Renal pelvis (tissue), 12 donors: ENCODE measurements around the gene RASSF7. TPM values are rescaled to one million over a fixed set of nuclear protein-coding genes. Genes with fewer than 3 reads are reported as not detected.
"Not testable (repeated sequence)": the region's sequence is repeated elsewhere in the genome, so short reads cannot be mapped to it uniquely, and the experiment has no call there.

Experiments used
- DNase-seq: peaks from one replicate; pipeline ENCODE4 v3.0.0-alpha.2; 2013
- long read RNA-seq, 16 experiments: transcript quantifications; one replicate each; lab custom pipeline, GENCODE V29; 2026
- polyA plus RNA-seq, 3 donors: library from polyadenylated mRNA; unstranded; fragments of 120-200 nt; gene quantifications; one replicate each; pipeline ENCODE4 v1.2.1, GENCODE V29; 2013; ENCODE audit not compliant: insufficient read length in 3 of 3

RASSF7 gene, protein sequence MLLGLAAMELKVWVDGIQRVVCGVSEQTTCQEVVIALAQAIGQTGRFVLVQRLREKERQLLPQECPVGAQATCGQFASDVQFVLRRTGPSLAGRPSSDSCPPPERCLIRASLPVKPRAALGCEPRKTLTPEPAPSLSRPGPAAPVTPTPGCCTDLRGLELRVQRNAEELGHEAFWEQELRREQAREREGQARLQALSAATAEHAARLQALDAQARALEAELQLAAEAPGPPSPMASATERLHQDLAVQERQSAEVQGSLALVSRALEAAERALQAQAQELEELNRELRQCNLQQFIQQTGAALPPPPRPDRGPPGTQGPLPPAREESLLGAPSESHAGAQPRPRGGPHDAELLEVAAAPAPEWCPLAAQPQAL
- 10 to 100 TPM; 58.0 to 66.3 (median 64.5) TPM for polyA plus RNA-seq
- long read RNA-seq, donor 1, transcript RASSF7-201 (4 exons, 1,731 nt): major isoform, 28 of 46 reads
- long read RNA-seq, donor 1, partial matches to known transcripts: 16 of 46 reads
- long read RNA-seq, donor 1, other reads (novel, unspliced or antisense): 0 of 46 reads
- long read RNA-seq, donor 2, transcript RASSF7-201 (4 exons, 1,731 nt): major isoform, 35 of 70 reads
- long read RNA-seq, donor 2, partial matches to known transcripts: 30 of 70 reads
- long read RNA-seq, donor 2, other reads (novel, unspliced or antisense): 0 of 70 reads
- long read RNA-seq, donor 3, transcript RASSF7-201 (4 exons, 1,731 nt): major isoform, 15 of 34 reads
- long read RNA-seq, donor 3, partial matches to known transcripts: 15 of 34 reads
- long read RNA-seq, donor 3, other reads (novel, unspliced or antisense): 0 of 34 reads
- long read RNA-seq, donor 4, transcript RASSF7-201 (4 exons, 1,731 nt): major isoform, 33 of 68 reads
- long read RNA-seq, donor 4, partial matches to known transcripts: 30 of 68 reads
- long read RNA-seq, donor 4, other reads (novel, unspliced or antisense): 0 of 68 reads
- long read RNA-seq, donor 5, transcript RASSF7-201 (4 exons, 1,731 nt): major isoform, 29 of 40 reads
- long read RNA-seq, donor 5, partial matches to known transcripts: 0 of 40 reads
- long read RNA-seq, donor 5, other reads (novel, unspliced or antisense): 7 of 40 reads
- long read RNA-seq, donor 6, transcript RASSF7-201 (4 exons, 1,731 nt): major isoform, 28 of 75 reads
- long read RNA-seq, donor 6, partial matches to known transcripts: 35 of 75 reads
- long read RNA-seq, donor 6, other reads (novel, unspliced or antisense): 6 of 75 reads
- long read RNA-seq, donor 7, transcript RASSF7-201 (4 exons, 1,731 nt): major isoform, 46 of 68 reads
- long read RNA-seq, donor 7, partial matches to known transcripts: 19 of 68 reads
- long read RNA-seq, donor 7, other reads (novel, unspliced or antisense): 0 of 68 reads
- long read RNA-seq, donor 8, partial matches to known transcripts: 0 of 1 reads
- long read RNA-seq, donor 8, other reads (novel, unspliced or antisense): 0 of 1 reads
- long read RNA-seq, donor 9, transcript RASSF7-201 (4 exons, 1,731 nt): major isoform, 36 of 99 reads
- long read RNA-seq, donor 9, partial matches to known transcripts: 51 of 99 reads
- long read RNA-seq, donor 9, other reads (novel, unspliced or antisense): 8 of 99 reads
- long read RNA-seq, donor 10, transcript RASSF7-201 (4 exons, 1,731 nt): major isoform, 22 of 54 reads
- long read RNA-seq, donor 10, partial matches to known transcripts: 29 of 54 reads
- long read RNA-seq, donor 10, other reads (novel, unspliced or antisense): 0 of 54 reads
- long read RNA-seq, donor 11, transcript RASSF7-201 (4 exons, 1,731 nt): major isoform, 19 of 59 reads
- long read RNA-seq, donor 11, partial matches to known transcripts: 39 of 59 reads
- long read RNA-seq, donor 11, other reads (novel, unspliced or antisense): 0 of 59 reads
- long read RNA-seq, donor 12, transcript RASSF7-201 (4 exons, 1,731 nt): major isoform, 46 of 124 reads
- long read RNA-seq, donor 12, partial matches to known transcripts: 61 of 124 reads
- long read RNA-seq, donor 12, other reads (novel, unspliced or antisense): 13 of 124 reads
- long read RNA-seq, donor 13, transcript RASSF7-201 (4 exons, 1,731 nt): major isoform, 17 of 33 reads
- long read RNA-seq, donor 13, partial matches to known transcripts: 8 of 33 reads
- long read RNA-seq, donor 13, other reads (novel, unspliced or antisense): 5 of 33 reads
- long read RNA-seq, donor 14: 0 reads
- long read RNA-seq, donor 15, transcript RASSF7-201 (4 exons, 1,731 nt): major isoform, 37 of 78 reads
- long read RNA-seq, donor 15, partial matches to known transcripts: 30 of 78 reads
- long read RNA-seq, donor 15, other reads (novel, unspliced or antisense): 7 of 78 reads
- long read RNA-seq, donor 16, transcript RASSF7-201 (4 exons, 1,731 nt): major isoform, 37 of 87 reads
- long read RNA-seq, donor 16, partial matches to known transcripts: 47 of 87 reads
- long read RNA-seq, donor 16, other reads (novel, unspliced or antisense): 0 of 87 reads

DNA sequence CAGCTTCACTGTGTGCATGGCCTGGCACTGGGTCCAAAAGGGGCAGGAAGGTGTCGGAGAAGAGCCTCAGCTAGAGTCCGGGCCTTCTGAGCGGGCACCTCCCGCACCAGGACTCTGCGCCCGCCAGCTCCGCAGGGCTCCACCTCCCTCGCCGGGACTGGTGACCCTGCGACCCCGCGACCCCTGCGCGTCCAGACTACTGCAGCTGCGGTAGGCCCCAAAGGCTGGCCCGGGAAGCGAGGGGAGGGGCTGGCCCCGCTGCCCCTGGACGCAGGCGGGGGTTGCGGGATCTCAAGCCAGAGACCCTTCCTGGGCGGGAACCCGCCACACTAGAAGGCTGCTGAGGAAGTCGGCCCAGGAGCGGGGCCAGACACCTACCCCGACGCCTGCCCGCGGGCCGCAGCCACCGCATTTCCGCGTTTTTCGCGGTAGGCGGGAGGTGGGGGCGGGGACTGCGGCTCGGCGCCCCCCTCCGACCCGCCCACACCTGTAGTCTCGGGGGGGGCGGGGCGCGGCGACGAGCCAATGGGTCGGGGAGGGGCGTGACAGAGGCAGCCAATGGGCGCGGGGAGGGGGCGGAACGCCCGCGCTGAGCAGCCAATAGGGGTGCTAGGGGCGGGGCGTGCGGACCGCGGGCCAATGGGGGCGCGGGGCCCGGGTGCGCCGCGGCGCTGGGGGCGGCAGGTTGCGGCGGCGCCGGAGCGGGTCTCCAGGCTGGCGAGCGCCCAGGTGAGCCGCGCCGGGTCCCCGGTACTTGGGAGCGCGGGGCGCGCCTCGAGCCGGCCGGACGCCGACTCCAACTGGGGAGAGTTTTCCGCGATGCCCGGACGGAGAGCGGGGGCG is at the start of gene RASSF7, which contains the start of gene LMNTD2:
RASSF7 (plus strand) TSS at position 666 of the 843 bp plus-strand sequence. CDS start 799 bp downstream, outside the sequence.
LMNTD2 (minus strand) TSS at position 434 of the 843 bp plus-strand sequence; CDS start at position 412, 22 bp downstream.
- DNase-seq: peak; percentile 88

DNA sequence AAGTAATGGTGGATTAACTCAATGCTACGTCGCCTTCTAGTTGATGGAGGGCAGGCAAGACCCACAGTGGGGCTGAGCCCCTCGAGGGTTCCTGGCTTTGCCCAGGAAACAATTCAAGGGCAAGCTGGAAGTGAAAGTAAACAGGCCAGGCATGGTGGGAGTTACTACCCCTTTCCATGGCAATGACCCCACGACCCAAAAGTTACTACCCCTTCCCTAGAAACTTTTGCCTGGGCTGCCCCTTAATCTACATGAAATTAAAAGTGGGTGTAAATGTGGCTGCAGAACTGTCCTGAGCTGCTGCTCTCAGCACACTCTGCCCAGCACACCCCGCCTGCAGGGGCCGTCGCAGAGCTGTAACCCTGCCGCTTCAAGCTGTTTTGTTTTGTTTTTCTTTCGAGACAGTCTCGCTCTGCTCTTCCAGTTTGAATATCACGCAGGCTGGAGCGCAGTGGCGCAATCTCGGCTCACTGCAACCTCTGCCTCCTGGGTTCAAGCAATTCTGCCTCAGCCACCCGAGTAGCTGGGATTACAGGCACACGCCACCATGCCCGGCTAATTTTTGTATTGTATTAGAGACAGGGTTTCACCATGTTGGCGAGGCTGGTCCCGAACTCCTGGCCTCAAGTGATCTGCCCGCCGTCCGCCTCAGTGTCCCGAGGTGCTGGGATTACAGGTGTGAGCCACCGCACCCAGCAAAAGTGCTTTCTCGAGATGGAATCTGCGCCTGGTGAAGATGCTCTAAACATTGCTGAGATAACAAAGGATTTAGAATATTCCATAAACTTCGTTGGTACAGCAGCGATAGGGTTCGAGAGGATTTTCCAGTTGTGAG is 47.8 kb upstream of the RASSF7 start:
- no peak for DNase-seq

DNA sequence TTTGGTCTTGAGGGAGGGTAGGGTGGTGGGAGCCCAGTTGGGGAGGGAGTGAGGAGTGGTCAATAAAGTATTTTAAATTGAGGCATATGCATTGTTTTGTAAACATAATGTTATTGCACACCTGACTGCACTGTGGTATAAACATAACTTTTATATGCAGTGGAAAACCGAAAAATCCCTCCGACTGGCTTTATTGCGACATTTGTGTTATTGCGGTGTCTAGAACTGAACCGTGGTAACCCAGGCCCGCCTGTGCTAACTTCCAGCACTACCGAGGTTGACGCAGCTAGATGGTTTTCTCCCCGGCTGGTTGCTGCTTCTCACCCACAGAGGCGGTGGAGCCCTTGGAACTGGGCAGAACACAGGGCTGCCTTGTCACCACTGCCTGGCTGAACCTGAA is 46.2 kb upstream of the RASSF7 start:
- DNase-seq: no peak

DNA sequence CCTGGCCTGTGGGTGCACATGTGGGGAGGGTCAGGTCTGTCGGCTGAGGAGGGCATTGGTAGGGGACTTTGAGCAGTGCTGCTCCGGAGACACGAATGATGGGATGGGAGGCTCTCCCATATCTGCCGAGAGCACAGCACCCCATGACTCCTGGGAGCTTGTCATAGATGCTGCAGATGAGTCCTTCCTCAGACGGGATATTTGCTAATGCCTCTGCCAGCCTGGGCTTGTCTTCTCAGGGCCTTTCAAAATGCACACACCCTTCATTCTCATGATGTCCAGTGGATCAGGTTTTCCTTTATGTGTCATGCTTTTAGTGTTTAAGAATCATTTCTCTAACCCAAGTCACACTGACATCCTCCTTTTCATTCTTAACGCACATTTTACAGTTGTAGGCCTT is 45.6 kb upstream of the RASSF7 start:
- no peak for DNase-seq

DNA sequence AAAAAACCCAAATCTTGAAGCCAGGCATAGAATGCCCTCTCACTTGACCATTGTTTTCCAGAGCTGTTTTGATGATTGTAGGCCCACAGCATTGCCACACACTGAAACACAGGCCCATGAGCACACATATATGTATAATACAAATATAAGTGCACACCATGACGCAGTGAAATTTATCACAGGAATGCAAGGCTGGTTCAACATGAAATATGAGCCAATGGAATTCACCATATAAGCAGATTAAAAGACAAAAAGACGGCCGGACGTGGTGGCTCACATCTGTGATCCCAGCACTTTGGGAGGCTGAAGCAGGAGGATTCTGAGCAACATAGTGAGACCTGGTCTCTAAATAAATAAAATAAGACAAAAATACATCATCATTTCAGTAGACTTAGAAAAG is 44.4 kb upstream of the RASSF7 start:
- DNase-seq: no peak

DNA sequence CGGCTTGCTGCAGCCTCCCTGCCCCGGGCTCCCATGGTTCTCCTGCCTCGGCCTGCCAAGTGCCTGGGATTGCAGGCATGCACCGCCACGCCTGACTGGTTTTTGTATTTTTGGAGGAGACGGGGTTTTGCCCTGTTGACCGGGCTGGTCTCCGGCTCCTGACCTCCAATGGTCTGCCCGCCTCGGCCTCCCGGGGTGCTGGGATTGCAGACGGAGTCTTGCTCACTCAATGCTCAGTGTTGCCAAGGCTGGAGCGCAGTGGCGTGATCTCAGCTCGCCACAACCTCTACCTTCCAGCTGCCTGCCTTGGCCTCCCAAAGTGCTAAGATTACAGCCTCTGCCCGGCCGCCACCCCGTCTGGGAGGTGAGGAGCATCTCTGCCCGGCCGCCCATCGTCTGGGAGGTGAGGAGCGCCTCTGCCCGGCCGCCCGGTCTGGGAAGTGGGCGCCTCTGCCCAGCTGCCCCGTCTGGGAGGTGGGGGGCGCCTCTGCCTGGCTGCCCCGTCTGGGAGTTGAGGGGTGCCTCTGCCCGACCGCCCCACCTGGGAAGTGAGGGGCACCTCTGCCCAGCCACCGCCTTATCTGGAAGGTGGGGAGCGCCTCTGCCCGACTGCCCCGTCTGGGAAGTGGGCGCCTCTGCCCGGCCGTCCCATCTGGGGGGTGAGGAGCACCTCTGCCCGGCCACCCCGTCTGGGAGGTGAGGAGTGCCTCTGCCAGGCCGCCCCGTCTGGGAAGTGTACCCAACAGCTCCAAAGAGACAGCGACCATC is 43.7 kb upstream of the RASSF7 start:
- DNase-seq: not testable (repeated sequence)

DNA sequence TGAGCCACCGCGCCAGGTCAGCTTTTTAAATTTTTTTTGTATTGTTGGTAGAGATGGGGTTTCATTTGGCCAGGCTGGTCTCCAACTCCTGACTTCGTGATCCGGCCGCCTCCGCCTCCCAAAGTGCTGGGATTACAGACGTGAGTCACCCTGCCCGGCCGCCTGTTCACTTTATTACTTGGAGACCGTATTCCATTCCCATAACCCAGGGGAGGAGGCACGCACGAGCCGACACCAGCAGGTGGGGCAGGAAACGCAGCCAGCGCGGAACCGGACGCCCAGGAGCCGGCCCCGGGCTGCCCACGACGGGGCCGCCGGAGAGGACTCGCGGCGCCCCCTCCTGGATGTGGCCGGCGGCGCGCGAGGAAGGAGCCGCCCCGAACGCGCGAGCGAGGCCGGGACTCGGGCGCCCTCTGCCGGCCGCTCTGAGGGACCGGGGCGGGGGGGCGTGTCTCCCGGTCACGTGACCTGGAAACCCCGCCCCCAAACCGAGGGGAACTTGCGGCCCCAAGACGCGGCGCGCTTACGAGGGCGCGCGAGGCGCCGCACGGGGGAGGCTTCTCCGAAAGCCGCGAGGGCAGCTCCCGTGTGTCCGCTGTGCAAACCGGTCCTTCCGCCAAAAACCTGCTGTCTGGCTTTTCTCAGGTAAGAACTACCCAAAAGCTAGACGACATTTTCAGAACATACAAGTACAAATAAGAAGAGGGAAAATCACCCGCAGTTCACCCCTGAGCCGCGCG is 42.1 kb upstream of the RASSF7 start:
- DNase-seq: peak; percentile 73

DNA sequence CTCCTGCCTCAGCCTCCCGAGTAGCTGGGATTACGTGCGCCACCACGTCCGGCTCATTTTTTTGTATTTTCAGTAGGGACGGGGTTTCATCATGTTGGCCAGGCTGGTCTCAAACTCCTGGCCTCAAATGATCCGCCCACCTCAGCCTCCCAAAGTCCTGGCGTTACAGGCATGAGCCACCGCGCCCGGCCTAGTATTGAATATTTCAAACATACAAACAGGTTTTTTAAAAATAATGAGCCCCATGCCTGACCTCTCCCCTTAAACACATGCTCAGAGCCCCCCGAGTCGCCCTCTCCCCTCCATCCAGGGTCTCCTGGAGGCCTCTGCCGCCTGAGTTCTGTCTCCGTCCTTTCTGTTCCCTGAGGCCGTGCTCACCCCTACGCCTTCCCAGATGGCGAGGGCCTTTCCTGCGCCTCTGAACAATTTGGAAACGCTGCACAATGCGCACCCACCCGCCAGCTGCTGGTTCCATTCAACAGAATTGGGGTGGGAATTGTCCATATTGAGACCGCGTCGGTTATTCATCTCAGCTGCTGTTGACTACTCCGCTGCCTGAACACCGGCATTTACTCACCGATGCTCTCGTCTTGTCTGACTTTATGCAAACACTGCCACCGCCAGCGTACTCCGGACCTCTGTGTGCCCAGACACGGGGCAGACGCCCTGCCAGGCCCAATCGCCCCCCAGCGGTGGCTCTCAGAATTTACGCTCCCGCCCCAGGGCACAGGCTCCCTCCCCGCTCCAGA is 40.2 kb upstream of the RASSF7 start:
- DNase-seq: no peak

DNA sequence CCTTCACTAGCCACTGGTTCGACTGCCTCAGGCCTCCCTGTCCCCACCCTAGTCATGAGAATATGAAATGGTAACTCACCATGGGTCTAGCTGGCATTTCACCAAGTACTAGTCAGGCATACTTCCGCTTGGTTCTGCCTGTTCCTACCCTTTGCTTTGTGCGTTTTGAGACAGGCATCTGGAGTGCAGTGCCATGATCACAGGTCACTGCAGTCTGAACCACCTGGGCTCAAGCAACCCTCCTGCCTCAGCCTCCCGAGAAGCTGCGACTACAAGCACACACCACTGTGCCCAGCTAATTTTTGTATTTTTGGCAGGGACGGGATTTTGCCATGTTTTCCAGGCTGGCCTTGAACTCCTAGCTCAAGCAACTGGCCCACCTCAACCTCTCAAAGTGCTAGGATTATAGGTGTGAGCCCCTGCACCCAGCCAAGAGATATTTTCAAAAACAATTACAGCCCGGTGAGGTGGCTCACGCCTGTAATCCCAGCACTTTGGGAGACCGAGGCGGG is 39.5 kb upstream of the RASSF7 start:
- DNase-seq: no peak

DNA sequence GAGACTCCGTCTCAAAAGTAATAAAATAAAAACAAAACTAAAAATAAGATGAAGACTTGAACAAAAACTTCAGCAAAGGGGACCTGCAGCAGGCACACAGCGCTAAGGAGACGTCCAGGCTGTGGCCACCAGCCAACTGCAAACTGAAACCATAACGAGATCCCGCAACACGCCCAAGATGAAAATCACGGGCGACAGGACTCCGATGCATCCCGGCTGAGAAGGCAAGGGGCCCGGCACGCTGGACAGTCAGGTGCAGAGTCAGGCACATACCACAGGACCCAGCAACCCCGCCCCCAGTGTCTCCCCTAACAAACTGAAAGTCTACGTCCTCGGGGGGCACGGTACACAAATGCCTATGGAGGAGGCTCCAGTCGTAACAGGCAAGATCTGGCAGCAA is 34.6 kb upstream of the RASSF7 start:
- no peak for DNase-seq

DNA sequence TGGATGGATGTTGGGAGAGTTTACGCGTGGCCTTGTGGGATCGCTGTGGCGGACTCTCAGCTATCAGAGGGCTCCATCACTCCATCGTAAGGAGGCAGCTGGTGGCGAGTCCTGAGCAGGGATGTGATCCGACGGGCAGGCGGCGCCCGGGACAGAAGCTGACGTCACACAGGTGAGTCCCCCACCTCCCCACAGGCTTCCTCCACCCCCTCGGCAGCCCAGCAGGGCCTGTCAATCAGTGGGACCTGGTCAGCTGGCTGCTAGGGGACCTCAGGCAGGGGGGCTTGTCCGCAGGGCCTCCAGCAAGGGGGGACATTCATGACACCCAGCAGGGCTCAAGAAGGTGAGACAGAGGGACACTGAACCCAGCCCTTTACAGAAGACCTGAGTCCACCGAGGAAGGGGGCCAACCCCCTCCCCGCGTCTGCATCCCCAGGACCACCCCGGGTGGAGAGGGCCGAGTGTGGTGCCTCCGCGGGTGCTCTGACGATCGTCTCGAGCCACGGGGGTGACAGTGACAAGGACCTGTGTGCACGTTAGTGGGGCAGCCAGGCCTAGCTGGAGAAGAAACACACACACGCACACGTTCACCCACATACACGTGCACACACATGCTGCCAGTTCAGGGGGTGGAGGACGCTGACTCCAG is 32.5 kb upstream of the RASSF7 start:
- no peak for DNase-seq

DNA sequence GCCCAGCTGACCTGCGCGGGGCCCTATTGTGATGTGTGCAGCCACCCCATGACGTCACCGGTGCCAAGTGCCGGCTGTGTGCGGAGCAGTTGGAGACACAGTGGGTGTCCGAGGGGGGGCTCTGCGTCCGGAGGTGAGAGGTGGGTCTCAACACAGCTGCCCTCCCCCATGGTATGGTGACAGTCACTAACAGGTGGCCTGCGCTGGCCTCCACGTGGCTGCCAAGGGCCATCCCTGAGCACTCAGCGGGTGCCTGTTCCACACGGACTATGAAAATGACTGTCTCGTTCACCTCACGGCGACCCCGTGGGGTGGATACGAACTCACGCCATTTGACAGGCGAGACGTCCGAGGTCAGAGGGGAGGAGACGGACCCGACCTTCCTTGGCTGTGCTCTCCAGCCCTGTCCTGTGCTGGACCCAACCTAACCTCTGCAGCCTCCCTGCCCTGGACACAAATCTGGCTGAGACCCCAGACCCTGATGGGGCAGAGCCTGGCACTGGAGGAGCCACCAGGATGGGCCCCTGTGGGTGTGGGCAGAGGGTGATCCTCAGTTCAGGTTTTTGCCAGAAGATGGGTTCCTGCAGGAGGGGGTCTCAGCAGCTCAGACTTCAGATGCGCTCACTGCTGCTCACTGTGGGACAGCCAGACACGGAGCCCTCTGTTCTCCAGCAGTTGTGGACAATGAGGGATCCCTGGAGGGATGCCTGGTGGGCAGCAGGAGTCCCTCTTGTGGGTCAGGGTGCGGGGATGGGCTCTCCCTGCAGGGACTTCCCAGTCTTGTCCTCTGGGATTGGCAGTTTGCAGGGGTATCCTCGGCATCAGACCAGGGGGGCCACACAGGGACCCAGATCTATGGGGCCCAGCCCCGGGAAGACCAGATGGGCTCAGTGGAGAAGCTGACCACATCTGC is 31.7 kb upstream of the RASSF7 start:
- DNase-seq: no peak
